ENCODE measurements around the gene GEN1.

GRCh38 chr2:17815468-17816184 is 61.7 kb downstream of the GEN1 start:
- TF ChIP-seq CTCF (IDR thresholded peaks at IDR 0.05) (no peak), POLR2A (IDR thresholded peaks at IDR 0.05) (no peak)

Measured in ovary (tissue), 3 donors.